ENCODE results near the gene FMN1.

Gene FMN1

GRCh38 chr15:32972686-32973085 is 221.8 kb downstream of the FMN1 start:
- TF ChIP-seq, protein P1, sequence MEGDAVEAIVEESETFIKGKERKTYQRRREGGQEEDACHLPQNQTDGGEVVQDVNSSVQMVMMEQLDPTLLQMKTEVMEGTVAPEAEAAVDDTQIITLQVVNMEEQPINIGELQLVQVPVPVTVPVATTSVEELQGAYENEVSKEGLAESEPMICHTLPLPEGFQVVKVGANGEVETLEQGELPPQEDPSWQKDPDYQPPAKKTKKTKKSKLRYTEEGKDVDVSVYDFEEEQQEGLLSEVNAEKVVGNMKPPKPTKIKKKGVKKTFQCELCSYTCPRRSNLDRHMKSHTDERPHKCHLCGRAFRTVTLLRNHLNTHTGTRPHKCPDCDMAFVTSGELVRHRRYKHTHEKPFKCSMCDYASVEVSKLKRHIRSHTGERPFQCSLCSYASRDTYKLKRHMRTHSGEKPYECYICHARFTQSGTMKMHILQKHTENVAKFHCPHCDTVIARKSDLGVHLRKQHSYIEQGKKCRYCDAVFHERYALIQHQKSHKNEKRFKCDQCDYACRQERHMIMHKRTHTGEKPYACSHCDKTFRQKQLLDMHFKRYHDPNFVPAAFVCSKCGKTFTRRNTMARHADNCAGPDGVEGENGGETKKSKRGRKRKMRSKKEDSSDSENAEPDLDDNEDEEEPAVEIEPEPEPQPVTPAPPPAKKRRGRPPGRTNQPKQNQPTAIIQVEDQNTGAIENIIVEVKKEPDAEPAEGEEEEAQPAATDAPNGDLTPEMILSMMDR (IDR thresholded peaks at IDR 0.05; ENCODE audit: control insufficient read depth, insufficient read depth, low read depth, low read length, missing control alignments), result no peak
- no peak for DNase-seq (ENCODE audit: low read depth)
- no peak overlapping the region for H3K4me3 ChIP-seq (ENCODE audit: control insufficient read depth, low read depth, low read length)

GRCh38 chr15:32970847-32971246 is 223.7 kb downstream of the FMN1 start:
- TF ChIP-seq, protein P1 (IDR thresholded peaks at IDR 0.05; ENCODE audit: control insufficient read depth, insufficient read depth, low read depth, low read length, missing control alignments), result no peak
- H3K4me3 ChIP-seq (ENCODE audit: control insufficient read depth, low read depth, low read length), result no peak overlapping the region
- no peak for DNase-seq (ENCODE audit: low read depth)

DNA sequence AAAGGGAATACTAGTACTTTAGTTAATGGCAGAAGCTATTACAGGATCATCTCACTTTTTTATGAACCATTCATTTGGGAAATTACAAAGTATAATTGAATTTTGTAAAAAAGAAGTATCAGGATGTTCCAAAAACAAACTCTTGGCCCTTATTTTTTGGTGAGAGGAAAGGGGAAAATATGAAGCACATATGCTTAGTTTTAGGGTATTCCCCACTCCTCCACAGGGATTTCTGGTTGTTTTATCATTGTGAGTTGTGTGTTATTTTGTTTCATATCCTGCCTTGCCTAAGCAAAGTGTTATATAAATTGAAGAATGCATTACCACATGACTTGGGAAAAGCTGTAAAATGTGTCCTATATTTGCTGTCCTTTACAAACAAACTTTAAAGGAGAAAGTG is 227.0 kb downstream of the FMN1 start:
- TF ChIP-seq, protein P1 (IDR thresholded peaks at IDR 0.05; ENCODE audit: control insufficient read depth, insufficient read depth, low read depth, low read length, missing control alignments), result no peak
- no peak overlapping the region for H3K4me3 ChIP-seq (ENCODE audit: control insufficient read depth, low read depth, low read length)
- DNase-seq (ENCODE audit: low read depth), result no peak

GRCh38 chr15:32966512-32966911 is 228.0 kb downstream of the FMN1 start:
- TF ChIP-seq, protein P1 (IDR thresholded peaks at IDR 0.05; ENCODE audit: control insufficient read depth, insufficient read depth, low read depth, low read length, missing control alignments), result no peak
- no peak overlapping the region for H3K4me3 ChIP-seq (ENCODE audit: control insufficient read depth, low read depth, low read length)
- no peak for DNase-seq (ENCODE audit: low read depth)

DNA sequence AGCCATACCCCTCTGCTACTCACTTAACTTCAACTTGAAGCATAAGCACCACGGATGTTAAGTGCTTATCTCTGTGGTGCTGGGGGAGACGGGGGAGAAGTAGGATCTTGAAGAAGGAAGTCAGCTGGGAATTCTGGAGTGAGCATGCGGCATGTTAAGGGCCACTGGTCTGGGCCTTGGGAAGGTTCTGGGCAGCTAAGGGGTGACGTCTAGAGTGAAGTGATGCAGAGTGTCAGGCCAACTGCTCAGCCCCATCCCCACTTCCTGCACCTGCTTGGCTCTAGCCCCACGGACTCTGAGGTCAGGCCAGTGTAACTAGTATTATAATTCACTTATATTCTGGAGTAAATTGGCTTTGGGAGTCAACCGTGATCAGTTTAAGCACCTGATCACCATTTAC is 228.6 kb downstream of the FMN1 start:
- H3K4me3 ChIP-seq (ENCODE audit: control insufficient read depth, low read depth, low read length), result no peak overlapping the region
- TF ChIP-seq, protein P1 (IDR thresholded peaks at IDR 0.05; ENCODE audit: control insufficient read depth, insufficient read depth, low read depth, low read length, missing control alignments), result no peak
- no peak for DNase-seq (ENCODE audit: low read depth)

DNA sequence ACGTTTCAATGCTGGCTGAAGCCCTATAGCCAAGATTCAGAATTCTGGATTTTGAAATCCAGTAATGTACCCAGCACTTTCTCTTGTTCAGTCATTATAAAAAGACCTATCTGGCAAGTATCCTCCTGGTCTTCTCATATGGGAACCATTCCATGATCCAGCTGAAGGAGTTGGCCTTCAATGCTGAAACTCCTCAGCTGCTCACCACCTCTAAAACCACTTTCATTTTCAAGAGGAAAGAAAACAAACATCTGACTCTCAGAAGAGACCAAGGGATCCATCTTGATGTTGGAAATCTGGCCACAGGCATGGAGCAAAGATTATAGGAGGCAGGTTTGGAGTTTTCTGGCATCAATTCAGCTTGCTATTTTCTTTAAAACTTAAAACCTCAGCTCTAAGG is 235.4 kb downstream of the FMN1 start:
- H3K4me3 ChIP-seq (ENCODE audit: control insufficient read depth, low read depth, low read length), result no peak overlapping the region
- DNase-seq (ENCODE audit: low read depth), result no peak
- TF ChIP-seq, protein P1 (IDR thresholded peaks at IDR 0.05; ENCODE audit: control insufficient read depth, insufficient read depth, low read depth, low read length, missing control alignments), result no peak

DNA sequence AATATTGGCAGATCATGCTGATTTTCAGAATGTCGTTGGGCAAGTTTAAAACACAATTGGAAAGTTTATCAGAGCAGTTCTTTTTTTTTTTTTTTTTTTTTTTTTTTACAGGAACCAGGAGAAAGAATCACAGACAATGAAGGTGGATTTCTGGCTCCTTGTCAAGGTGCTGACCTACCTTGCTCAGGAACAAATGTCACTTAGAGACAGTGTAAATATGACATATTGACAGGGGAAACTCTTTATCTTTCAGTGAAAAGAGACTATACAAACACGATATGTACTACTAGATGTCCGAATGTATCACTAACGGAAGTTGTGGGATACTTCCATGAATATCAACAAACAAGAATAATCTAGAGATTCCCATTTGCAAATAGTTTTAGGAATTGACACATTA is 237.3 kb downstream of the FMN1 start:
- TF ChIP-seq, protein P1 (IDR thresholded peaks at IDR 0.05; ENCODE audit: control insufficient read depth, insufficient read depth, low read depth, low read length, missing control alignments), result no peak
- no peak for DNase-seq (ENCODE audit: low read depth)
- H3K4me3 ChIP-seq (ENCODE audit: control insufficient read depth, low read depth, low read length), result no peak overlapping the region

Data from AG09309 (cell line).